H1 (cell line): ENCODE data around the gene MRPL34. TPM values are rescaled to one million over a fixed set of nuclear protein-coding genes. Genes with fewer than 3 reads are reported as not detected.

Source experiments
- ATF2 ChIP-seq: IDR thresholded peaks from 2 replicates; pipeline ENCODE4 v1.6.1; 2012; ENCODE audit warnings: low read length, inconsistent platforms
- BACH1 ChIP-seq: IDR thresholded peaks from 2 replicates; pipeline ENCODE4 v1.6.1; 2012; ENCODE audit warnings: low read length, improper control_type of control experiment
- CTBP2 ChIP-seq: IDR thresholded peaks from 2 replicates; pipeline ENCODE4 v1.7.0; 2011; ENCODE audit warnings: borderline replicate concordance, mild to moderate bottlenecking, moderate library complexity, mixed read lengths, low read length; ENCODE audit not compliant: insufficient read depth, insufficient read length
- HDAC6 ChIP-seq: IDR thresholded peaks from one replicate; pipeline ENCODE4 v1.7.1; 2012; ENCODE audit warnings: low read depth, mild to moderate bottlenecking, inconsistent platforms, low read length, moderate library complexity
- KDM1A ChIP-seq: fragments of 200-600, 300-600 bp; sonication (generic); IDR thresholded peaks from 2 replicates; pipeline ENCODE4 v1.7.1; 2016; ENCODE audit warnings: mild to moderate bottlenecking, low read length, borderline replicate concordance
- RXRA ChIP-seq: IDR thresholded peaks from 2 replicates; pipeline ENCODE4 v1.6.1; 2011; ENCODE audit warnings: low read depth, mild to moderate bottlenecking, low read length, moderate library complexity; ENCODE audit not compliant: insufficient read depth
- SIX5 ChIP-seq: IDR thresholded peaks from 2 replicates; pipeline ENCODE4 v1.6.1; 2011; ENCODE audit warnings: mild to moderate bottlenecking, low read depth, low read length
- SP4 ChIP-seq: IDR thresholded peaks from 2 replicates; pipeline ENCODE4 v1.6.1; 2012; ENCODE audit warnings: low read length, inconsistent platforms
- SRF ChIP-seq: IDR thresholded peaks from 2 replicates; pipeline ENCODE4 v1.6.1; 2011; ENCODE audit warnings: mild to moderate bottlenecking, low read depth, low read length, moderate library complexity
- TEAD4 ChIP-seq: IDR thresholded peaks from 2 replicates; pipeline ENCODE4 v1.6.1; 2012; ENCODE audit warnings: low read depth, low read length, inconsistent platforms, mixed read lengths
- polyA plus RNA-seq, 7 experiments: library from polyadenylated mRNA; depleted of rRNA in 3 of 7; stranded (reverse) in 5 of 7; unstranded in 2 of 7; fragments of >200 nt in 5 of 7; fragments of 200-250 nt in 2 of 7; gene quantifications; 1 replicate in 5 of 7; 2 replicates in 1 of 7; 4 replicates in 1 of 7; pipeline versions ENCODE4 v1.2.1 to v1.2.3, GENCODE V29; 2011 to 2013; ENCODE audit warnings: missing spikeins in 2 of 7, mixed read lengths in 2 of 7
- total RNA-seq: library from RNA; stranded (reverse); fragmentation: NEBNext Ultra II Directional; extraction: Animal tissue kit (Norgen Biotek cat#: 25700); gene quantifications from 2 replicates; pipeline ENCODE4 v1.2.1, GENCODE V29; 2021

MRPL34 gene
- total and polyA plus RNA-seq, 2 of the 8 experiments (the other 6 are each of a cell fraction or from before 2014, with no cell fraction given): 91.9 to 99.6 TPM

GRCh38 chr19:17305517-17306284 is at the start of gene MRPL34 (continued):
- no peak for TF ChIP-seq RXRA
- TF ChIP-seq CTBP2: no peak
- TF ChIP-seq ATF2: no peak
- TF ChIP-seq SP4: no peak
- TF ChIP-seq SRF: 0 out of 2 replicates have a peak, but pooled peaks have one; percentile 30
- TF ChIP-seq TEAD4: peak; percentile 6; the same call in 1 of the 2 replicates
- TF ChIP-seq HDAC6: no peak
- no peak for TF ChIP-seq KDM1A
- TF ChIP-seq BACH1: no peak
- peak; percentile 50 for TF ChIP-seq SIX5
- TF ChIP-seq, all 59 proteins: peak for 24
